ENCODE results near the gene CLPTM1L.

CLPTM1L gene

GRCh38 chr5:1325191-1325741, 19.6 kb downstream of the CLPTM1L start:
- DNase-seq, result no peak

GRCh38 chr5:1324719-1325190, 20.1 kb downstream of the CLPTM1L start:
- no peak for DNase-seq

GRCh38 chr5:1324301-1324700, 20.6 kb downstream of the CLPTM1L start:
- DNase-seq, result no peak

DNA sequence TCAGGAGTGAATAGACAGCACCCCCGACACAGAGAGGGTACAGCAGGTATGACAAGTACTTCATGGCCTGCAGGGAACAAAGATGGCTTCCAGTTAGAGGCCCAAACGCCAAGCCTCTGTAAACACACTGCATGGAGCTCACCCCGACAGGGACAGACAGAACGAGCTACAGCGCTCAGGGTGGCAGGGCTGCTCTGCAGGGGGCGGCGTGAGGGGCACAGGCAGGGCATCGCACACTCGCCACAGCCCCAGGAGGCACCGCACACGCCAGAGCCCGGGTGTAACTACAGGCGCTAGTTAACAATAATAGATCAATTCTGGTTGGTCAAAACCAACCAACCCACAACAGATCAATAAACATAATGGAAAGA, 21.1 kb downstream of the CLPTM1L start:
- DNase-seq, result no peak

DNA sequence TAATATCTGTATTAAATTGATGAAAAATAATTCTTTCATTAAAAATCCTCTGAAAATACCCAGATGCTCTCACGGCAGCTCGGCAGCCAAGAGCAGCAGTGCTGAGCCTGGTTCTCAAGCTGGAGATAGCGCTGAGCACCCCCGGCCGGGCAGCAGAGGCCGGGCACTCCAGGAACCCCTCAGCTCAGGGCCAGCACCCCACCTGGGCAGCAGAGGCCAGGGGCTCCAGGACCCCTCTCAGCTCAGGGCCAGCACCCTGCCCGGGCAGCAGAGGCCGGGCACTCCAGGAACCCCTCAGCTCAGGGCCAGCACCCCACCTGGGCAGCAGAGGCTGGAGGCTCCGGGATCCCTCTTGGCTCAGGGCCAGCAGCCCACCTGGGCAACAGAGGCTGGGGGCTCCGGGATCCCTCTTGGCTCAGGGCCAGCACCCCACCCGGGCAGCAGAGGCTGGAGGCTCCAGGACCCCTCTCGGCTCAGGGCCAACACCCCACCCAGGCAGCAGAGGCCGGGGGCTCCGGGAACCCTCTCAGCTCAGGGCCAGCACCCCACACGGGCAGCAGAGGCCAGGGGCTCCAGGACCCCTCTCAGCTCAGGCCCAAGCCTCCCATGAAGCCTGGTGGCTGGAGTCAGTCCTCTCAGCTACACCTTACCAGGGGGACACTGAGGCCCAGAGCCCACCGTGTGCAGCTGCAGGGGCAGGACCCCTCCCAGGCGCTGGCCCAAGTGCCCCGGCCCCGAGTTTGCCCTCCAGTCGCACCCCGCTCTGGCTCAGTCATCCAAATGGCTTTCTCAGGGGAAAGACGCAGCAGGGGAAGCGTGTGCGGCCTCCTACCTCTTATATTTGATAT, 21.7 kb downstream of the CLPTM1L start:
- DNase-seq, result no peak

DNA sequence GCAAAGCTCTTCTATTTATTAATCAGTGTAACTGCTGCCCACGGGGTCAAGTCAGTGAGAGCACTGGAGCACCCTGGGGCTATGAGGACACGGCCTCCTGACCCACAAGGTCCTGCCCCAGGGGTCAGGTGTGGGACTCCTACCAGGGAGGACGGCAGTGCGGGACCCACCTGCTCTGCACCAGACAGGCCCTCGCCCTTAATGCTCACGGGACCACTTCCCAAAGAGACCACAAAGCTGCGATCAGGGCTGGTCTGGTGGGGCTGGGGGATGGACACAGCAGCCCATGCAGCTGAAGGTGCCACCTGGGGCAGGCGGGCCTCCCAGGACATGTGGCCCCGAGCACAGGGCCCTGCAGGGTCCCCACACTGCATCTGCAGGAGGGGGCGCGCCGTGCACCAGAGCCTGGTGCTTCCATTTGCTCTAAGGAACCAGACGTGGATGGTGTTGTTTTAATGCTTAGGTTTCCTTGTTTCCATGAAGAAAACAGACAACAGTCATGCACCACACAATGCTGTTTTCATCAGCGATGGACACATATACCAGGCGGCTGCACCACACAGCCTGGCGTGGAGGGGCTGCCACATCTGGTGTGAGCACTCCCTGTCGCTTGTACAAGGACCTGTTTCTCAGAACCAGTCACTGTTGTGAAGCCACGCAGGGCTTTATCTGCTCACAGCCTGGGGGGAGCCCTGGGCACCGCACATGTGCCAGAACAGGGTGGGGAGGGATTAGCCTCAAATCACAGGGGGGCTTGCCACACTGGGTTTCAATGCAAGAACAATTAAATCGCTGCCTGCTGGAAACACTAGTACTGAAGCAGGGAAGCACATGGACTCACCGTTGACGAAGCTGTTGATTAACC, 22.6 kb downstream of the CLPTM1L start:
- no peak for DNase-seq

GRCh38 chr5:1321576-1321975, 23.3 kb downstream of the CLPTM1L start:
- no peak for DNase-seq

GRCh38 chr5:1320436-1321344, 24.2 kb downstream of the CLPTM1L start:
- DNase-seq, result no peak

DNA sequence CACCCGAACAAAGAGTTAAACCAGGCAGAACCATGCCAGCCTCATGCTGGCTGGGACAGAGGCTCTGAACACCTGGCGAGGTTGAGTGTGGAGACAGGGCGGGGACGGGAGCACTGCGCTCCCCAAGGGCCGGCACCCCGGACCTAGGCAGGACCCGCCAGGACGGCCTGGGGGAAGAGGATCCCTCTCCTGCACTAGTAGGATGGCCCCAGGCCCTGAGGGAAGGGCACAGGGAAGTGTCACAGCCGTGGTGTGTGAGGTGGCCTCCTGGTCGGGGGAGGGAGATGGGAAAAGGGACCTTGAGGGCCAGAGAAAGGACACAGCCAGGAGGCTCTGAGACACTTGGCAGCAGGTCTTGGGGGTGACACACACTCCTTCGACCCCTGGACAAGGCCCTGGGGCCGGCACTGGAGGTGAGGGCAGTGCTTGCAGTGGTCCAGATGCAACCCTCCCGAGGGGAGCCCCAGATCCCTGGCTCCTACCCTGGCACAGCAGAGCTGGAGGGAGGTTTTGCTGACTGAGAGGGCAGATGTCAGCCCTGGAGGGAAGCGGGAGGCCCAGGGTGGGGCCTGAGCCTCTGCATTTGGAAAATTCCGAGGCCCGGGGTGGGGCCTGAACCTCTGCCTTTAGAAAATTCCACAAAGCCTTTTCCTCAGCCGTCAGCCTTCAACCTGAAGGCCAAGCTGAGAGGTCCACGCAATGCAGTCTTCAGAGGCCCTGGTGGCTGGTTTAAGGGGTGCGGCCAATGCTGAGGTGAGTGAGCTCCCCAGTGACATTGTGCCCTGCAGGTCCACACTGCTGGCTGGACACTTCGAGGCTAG, 25.3 kb downstream of the CLPTM1L start:
- DNase-seq, result no peak

GRCh38 chr5:1318659-1319251, 26.1 kb downstream of the CLPTM1L start:
- no peak for DNase-seq

- DNase-seq, result no peak
Measured at GRCh38 chr5:1317921-1318565, 26.9 kb downstream of the CLPTM1L start.

- DNase-seq, result no peak
Measured at GRCh38 chr5:1316588-1317340, 28.1 kb downstream of the CLPTM1L start.

DNA sequence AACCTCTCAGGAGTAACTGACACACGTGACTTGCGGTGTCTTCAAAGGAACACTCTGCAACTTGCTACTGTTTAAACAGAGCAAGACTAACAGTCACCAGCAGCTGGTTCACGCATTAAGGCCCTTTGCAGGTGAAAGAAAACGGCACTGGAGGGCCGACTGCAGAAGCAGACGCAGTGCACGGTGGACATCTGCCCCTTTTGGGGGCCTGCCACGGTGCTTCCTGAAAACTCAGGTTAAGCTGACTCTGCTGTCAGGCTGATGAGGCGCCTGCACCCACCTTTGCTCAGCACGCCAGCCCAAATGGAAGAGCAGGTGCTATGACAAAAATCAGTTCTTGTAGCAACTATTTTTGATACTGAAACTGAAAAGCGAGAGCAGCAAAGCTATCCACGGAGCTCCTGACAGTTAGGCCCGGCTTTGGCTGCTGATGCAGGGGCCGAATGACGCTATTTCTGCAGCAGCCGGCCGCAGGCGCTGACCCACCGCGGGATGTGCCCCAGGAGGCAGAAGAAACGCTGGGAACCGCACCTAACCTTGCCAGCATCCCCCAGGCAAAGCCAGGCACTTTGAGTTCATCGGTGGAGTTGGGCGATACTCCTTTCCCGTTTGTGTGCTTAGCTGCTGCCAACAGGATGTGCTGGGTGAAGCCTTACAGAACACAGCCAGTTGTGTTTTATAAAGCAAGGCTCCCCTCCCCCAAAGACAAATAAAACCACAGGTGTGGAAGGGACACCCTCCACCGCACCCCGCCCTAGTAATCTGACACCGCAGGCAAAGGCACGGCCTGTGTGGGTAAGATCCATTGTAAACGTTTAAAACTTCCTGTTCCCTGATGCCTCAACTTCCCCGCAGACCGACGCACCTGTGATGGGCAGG, 29.0 kb downstream of the CLPTM1L start:
- no peak for DNase-seq

DNA sequence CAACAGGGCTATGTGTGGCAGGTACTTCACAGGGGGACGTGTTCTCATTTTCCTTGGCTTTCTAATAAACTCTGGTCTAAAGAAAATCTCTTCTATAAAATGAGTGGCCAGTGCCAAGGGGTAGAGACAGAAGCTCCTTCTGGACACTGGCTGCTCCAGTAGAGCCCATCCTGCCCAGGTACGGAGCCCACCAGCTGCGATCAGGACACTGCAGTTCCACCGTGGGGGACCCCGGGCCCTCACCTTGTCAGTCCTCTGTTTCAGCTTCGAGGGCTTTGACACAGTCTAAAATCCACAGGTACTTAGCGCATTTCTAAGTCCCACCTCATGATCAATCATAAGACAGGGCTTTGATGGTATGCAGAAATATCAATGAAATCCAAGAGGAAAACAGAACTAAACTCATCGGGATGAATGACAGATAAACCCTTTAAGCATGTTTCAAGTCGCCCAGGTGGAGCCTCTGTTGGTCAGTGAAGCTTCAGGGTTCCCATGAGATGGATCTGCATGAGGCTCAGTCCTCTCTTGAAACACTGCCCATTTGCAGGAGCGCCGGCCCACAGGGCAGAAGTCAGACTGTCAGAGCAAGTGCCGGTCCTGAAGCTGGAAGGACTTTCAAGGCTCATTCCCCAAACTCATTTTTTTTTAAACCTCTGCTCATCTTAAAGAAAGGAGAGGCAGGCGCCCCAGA, 29.7 kb downstream of the CLPTM1L start:
- no peak for DNase-seq

DNA sequence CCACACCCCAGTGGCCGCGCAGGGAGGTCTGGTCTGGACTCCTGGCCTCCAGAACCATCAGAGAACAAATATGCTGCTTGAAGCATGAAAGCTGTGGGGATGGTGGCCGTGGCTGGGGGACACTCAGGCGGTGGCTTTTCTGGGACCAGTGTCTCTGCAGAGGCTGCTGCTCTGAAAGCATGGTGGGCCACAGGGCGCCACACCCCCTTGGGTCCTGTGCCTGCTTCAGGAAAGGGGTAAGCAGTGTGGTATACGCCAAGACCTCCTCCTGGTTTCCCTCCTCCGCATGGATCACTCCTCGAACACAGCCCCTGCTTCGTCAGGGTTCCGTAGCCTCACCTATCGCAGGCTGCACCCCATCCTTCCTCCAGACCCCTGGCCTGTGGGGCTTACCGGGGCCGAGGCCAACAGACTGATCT, 30.3 kb downstream of the CLPTM1L start:
- no peak for DNase-seq

- DNase-seq, result no peak
Measured at GRCh38 chr5:1312993-1313833, 31.7 kb downstream of the CLPTM1L start.

DNA sequence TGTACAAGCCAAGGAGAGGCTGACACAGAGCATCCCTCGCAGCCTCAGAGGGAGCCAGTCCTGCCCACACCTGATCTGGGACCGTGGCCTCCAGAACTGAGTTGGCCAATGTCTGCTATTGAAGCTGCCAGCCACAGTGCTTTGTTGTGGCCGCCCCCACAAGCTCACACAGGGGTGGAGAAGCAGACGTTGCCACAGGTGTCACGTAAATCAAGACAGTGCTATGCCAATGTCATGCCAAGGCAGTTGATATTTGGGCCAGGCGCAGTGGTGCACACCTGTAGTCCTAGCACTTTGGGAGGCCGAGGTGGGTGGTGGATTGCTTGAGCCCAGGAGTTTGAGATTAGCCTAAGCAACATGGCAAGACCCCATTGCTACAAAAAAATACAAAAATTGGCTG, 32.7 kb downstream of the CLPTM1L start:
- DNase-seq, result no peak

Measured in kidney glomerular epithelial cell (primary cell).